ENCODE data around the gene C5orf58.

The C5orf58 gene

GRCh38 chr5:170252720-170253350 lies 20.1 kb downstream of the C5orf58 start:
- TF ChIP-seq, protein P1, sequence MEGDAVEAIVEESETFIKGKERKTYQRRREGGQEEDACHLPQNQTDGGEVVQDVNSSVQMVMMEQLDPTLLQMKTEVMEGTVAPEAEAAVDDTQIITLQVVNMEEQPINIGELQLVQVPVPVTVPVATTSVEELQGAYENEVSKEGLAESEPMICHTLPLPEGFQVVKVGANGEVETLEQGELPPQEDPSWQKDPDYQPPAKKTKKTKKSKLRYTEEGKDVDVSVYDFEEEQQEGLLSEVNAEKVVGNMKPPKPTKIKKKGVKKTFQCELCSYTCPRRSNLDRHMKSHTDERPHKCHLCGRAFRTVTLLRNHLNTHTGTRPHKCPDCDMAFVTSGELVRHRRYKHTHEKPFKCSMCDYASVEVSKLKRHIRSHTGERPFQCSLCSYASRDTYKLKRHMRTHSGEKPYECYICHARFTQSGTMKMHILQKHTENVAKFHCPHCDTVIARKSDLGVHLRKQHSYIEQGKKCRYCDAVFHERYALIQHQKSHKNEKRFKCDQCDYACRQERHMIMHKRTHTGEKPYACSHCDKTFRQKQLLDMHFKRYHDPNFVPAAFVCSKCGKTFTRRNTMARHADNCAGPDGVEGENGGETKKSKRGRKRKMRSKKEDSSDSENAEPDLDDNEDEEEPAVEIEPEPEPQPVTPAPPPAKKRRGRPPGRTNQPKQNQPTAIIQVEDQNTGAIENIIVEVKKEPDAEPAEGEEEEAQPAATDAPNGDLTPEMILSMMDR (conservative IDR thresholded peaks at IDR 0.05; ENCODE audit: low read depth, low read length): no peak
- DNase-seq (ENCODE audit: low read depth): no peak
- no peak overlapping the region for H3K4me3 ChIP-seq (ENCODE audit: low read depth, low read length)

DNA sequence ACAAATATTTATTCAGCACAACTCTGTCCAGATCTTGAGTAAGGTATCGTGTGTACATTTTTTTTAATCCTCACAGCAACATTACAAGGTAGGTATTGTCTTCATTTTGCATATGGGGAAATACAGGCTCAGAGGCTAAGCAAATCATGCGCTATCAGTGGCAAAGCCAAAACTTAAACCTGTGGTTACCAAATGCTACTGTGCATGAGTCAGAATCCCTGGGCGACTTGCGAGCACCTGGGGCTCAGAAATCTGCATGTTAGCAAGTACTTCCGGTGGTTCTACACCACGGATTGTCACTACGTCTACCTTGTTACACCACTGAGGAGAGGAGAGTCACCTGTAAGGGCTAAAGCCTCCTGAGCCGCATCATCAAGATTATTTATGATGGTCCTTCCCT lies 21.3 kb downstream of the C5orf58 start:
- DNase-seq (ENCODE audit: low read depth): no peak
- TF ChIP-seq, protein P1 (conservative IDR thresholded peaks at IDR 0.05; ENCODE audit: low read depth, low read length): no peak
- no peak overlapping the region for H3K4me3 ChIP-seq (ENCODE audit: low read depth, low read length)

GRCh38 chr5:170256571-170256970 lies 23.8 kb downstream of the C5orf58 start:
- no peak for DNase-seq (ENCODE audit: low read depth)
- TF ChIP-seq, protein P1 (conservative IDR thresholded peaks at IDR 0.05; ENCODE audit: low read depth, low read length): no peak
- no peak overlapping the region for H3K4me3 ChIP-seq (ENCODE audit: low read depth, low read length)

GRCh38 chr5:170257370-170257769 lies 24.6 kb downstream of the C5orf58 start:
- H3K4me3 ChIP-seq (ENCODE audit: low read depth, low read length): no peak overlapping the region
- TF ChIP-seq, protein P1 (conservative IDR thresholded peaks at IDR 0.05; ENCODE audit: low read depth, low read length): no peak
- DNase-seq (ENCODE audit: low read depth): no peak

GRCh38 chr5:170261528-170262043 lies 28.8 kb downstream of the C5orf58 start:
- TF ChIP-seq, protein P1 (conservative IDR thresholded peaks at IDR 0.05; ENCODE audit: low read depth, low read length): no peak
- no peak overlapping the region for H3K4me3 ChIP-seq (ENCODE audit: low read depth, low read length)
- DNase-seq (ENCODE audit: low read depth): no peak

DNA sequence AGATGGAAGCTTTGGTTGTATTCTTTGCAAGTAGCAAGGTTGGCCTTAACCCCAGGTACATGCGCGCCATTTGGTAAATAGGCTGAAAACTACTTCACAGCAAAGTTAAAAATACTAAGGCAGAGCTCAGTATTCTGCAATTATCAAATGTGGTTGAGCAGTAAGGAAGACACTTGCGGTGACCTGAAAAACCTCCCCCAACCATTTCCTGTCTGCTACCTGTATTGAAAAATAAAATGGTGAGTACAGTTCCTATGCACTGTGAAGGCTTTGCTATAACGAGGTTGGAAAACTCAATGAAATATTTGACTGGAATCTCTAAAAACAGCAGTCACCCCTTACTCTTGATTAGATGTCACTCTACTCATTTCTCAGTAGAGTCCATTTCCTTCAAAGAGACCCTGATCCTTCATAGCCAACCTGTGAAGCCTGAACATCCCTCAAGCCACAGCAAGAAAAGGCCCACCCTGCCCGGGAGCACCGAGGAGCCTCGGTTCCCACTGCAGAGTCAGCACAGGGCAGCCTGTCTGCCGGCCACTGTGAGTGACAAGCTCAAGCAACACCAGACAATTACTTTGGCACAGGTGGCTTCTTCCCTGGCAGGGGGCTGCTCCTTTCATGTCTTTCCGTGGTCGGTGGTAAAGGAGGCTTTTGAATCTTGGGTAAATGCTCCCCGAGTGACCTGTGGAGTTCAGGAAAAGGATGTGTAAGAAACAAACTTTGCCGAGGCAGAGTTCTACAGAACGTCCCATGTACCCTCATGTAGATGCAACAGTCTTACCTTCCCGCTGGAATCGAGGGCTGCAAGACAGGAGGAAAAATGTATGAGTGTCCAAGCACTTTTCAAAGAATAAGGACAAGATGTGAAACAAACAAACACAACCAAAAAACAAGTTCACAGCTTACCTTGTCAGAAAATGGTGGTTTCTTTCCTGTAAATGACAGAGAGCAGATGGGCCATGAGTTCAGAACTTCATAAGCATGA lies 29.6 kb downstream of the C5orf58 start:
- TF ChIP-seq, protein P1 (conservative IDR thresholded peaks at IDR 0.05; ENCODE audit: low read depth, low read length): no peak
- no peak for DNase-seq (ENCODE audit: low read depth)
- no peak overlapping the region for H3K4me3 ChIP-seq (ENCODE audit: low read depth, low read length)
